HepG2 (cell line): ENCODE data around the gene FAM53B. TPM values are rescaled to one million over a fixed set of nuclear protein-coding genes. Genes with fewer than 3 reads are reported as not detected.

Source experiments
- ARID3A ChIP-seq: IDR thresholded peaks from 2 replicates; pipeline ENCODE4 v1.6.1; 2012; ENCODE audit warnings: low read depth, low read length, improper control_type of control experiment
- CAMTA2 ChIP-seq: sonication (generic); formaldehyde crosslinking; IDR thresholded peaks from 2 replicates; pipeline ENCODE4 v1.4.0; 2020; ENCODE audit warnings: mild to moderate bottlenecking, missing genetic modification reagents, borderline replicate concordance
- FOSL2 ChIP-seq: sonication (generic); formaldehyde crosslinking; IDR thresholded peaks from 2 replicates; pipeline ENCODE4 v1.4.0; 2020; ENCODE audit warnings: missing genetic modification reagents
- FOXA3 ChIP-seq: IDR thresholded peaks from 2 replicates; pipeline ENCODE4 v1.6.1; 2016; ENCODE audit warnings: missing genetic modification reagents, missing compliant biosample characterization
- GPBP1L1 ChIP-seq: sonication (generic); formaldehyde crosslinking; IDR thresholded peaks from 2 replicates; pipeline ENCODE4 v1.5.0; 2020; ENCODE audit warnings: mild to moderate bottlenecking, missing genetic modification reagents
- IRF2 ChIP-seq: IDR thresholded peaks from 2 replicates; pipeline ENCODE4 v1.6.1; 2018; ENCODE audit warnings: missing genetic modification reagents, missing compliant biosample characterization
- MIXL1 ChIP-seq: IDR thresholded peaks from 2 replicates; pipeline ENCODE4 v1.6.1; 2016
- NR2F2 ChIP-seq: IDR thresholded peaks from 2 replicates; pipeline ENCODE4 v1.6.1; 2012; ENCODE audit warnings: low read depth, inconsistent platforms, borderline replicate concordance
- SIN3A ChIP-seq: IDR thresholded peaks from 2 replicates; pipeline ENCODE4 v1.6.1; 2011; ENCODE audit warnings: low read depth, mild to moderate bottlenecking, control low read depth, low read length, borderline replicate concordance
- TFDP1 ChIP-seq: IDR thresholded peaks from 2 replicates; pipeline ENCODE4 v1.6.1; 2016; ENCODE audit warnings: missing compliant biosample characterization, missing genetic modification reagents, borderline replicate concordance
- USF2 ChIP-seq, 2 experiments: sonication (generic) in 1 of 2; formaldehyde crosslinking in 1 of 2; IDR thresholded peaks; 2 replicates each; pipeline versions ENCODE4 v1.5.1 to v1.6.1; 2011 to 2020; ENCODE audit warnings: borderline replicate concordance in 1 of 2, low read depth in 1 of 2, low read length in 1 of 2, mild to moderate bottlenecking in 1 of 2, missing genetic modification reagents in 1 of 2, moderate library complexity in 1 of 2
- ZFP62 ChIP-seq: sonication (generic); formaldehyde crosslinking; IDR thresholded peaks from 2 replicates; pipeline ENCODE4 v1.4.0; 2020; ENCODE audit warnings: missing genetic modification reagents
- ZNF333 ChIP-seq: sonication (generic); formaldehyde crosslinking; IDR thresholded peaks from 2 replicates; pipeline ENCODE4 v1.4.0; 2020; ENCODE audit warnings: mild to moderate bottlenecking, missing genetic modification reagents, borderline replicate concordance
- ZNF431 ChIP-seq: sonication (generic); formaldehyde crosslinking; IDR thresholded peaks from 2 replicates; pipeline ENCODE4 v1.9.0; 2022; ENCODE audit warnings: missing genetic modification reagents, low read depth, mild to moderate bottlenecking, borderline replicate concordance
- ZNF451 ChIP-seq: sonication (generic); formaldehyde crosslinking; IDR thresholded peaks from 2 replicates; pipeline ENCODE4 v1.5.0; 2020; ENCODE audit warnings: mild to moderate bottlenecking, missing genetic modification reagents
- ZNF563 ChIP-seq: sonication (generic); formaldehyde crosslinking; IDR thresholded peaks from 2 replicates; pipeline ENCODE4 v1.8.0; 2022; ENCODE audit warnings: mild to moderate bottlenecking, moderate library complexity, missing genetic modification reagents
- ZNF614 ChIP-seq: IDR thresholded peaks from 2 replicates; pipeline ENCODE4 v1.6.1; 2018; ENCODE audit warnings: missing biosample characterization, missing genetic modification reagents, inconsistent platforms, borderline replicate concordance
- ZSCAN29 ChIP-seq: sonication (generic); formaldehyde crosslinking; conservative IDR thresholded peaks from 2 replicates; pipeline ENCODE4 v1.4.0; 2020; ENCODE audit warnings: mild to moderate bottlenecking, missing genetic modification reagents
- polyA plus RNA-seq, 8 experiments: library from polyadenylated mRNA; depleted of rRNA in 3 of 8; stranded (reverse) in 7 of 8; unstranded in 1 of 8; fragments of >200 nt; fragmentation: Illumina TruSeq in 4 of 8; extraction: Trizol in 4 of 8; gene quantifications; 2 replicates each; pipeline versions ENCODE4 v1.2.1 to v1.2.3, GENCODE V29; 2011 to 2016; ENCODE audit warnings: low read depth in 4 of 8, missing spikeins in 1 of 8, mixed read lengths in 1 of 8; ENCODE audit not compliant: insufficient read depth in 1 of 8
- total RNA-seq, 5 experiments: library from RNA; depleted of rRNA; stranded (reverse); fragments of >200 nt; fragmentation: Illumina TruSeq; extraction: Trizol; gene quantifications; 2 replicates each; pipeline ENCODE4 v1.2.3, GENCODE V29; 2016; ENCODE audit warnings: low read depth in 1 of 5
- TF ChIP-seq, protein P1 (sequence below): sonication (generic); formaldehyde crosslinking; conservative IDR thresholded peaks from 2 replicates; pipeline ENCODE4 v1.4.0; 2020; ENCODE audit warnings: missing genetic modification reagents

Gene FAM53B
- total and polyA plus RNA-seq, 2 of the 13 experiments (the other 11 are each of a cell fraction or from before 2014, with no cell fraction given) = 6.4 to 19.3 TPM

GRCh38 chr10:124740369-124741280 is 3.6 kb downstream of the FAM53B start (continued):
- no peak for TF ChIP-seq ZFP62 (CRISPR knock-in tag)
- TF ChIP-seq IRF2 (CRISPR knock-in tag) = no peak
- TF ChIP-seq TFDP1 (CRISPR knock-in tag) = no peak; the same call in 1 of the 2 replicates
- no peak for TF ChIP-seq USF2 (IDR thresholded peaks at IDR 0.05; ENCODE audit: low read depth, low read length)
- TF ChIP-seq USF2 (CRISPR knock-in tag; IDR thresholded peaks at IDR 0.05; ENCODE audit: borderline replicate concordance) = no peak
- no peak for TF ChIP-seq GPBP1L1
- no peak for TF ChIP-seq CAMTA2 (CRISPR knock-in tag)
- TF ChIP-seq ZSCAN29 (CRISPR knock-in tag) = no peak
- no peak for TF ChIP-seq ZNF563 (CRISPR knock-in tag)
- TF ChIP-seq ZNF431 (CRISPR knock-in tag) = no peak
- 0 out of 2 replicates have a peak, but pooled peaks have one; percentile 19 for TF ChIP-seq ZNF614 (CRISPR knock-in tag)
- TF ChIP-seq, protein P1, sequence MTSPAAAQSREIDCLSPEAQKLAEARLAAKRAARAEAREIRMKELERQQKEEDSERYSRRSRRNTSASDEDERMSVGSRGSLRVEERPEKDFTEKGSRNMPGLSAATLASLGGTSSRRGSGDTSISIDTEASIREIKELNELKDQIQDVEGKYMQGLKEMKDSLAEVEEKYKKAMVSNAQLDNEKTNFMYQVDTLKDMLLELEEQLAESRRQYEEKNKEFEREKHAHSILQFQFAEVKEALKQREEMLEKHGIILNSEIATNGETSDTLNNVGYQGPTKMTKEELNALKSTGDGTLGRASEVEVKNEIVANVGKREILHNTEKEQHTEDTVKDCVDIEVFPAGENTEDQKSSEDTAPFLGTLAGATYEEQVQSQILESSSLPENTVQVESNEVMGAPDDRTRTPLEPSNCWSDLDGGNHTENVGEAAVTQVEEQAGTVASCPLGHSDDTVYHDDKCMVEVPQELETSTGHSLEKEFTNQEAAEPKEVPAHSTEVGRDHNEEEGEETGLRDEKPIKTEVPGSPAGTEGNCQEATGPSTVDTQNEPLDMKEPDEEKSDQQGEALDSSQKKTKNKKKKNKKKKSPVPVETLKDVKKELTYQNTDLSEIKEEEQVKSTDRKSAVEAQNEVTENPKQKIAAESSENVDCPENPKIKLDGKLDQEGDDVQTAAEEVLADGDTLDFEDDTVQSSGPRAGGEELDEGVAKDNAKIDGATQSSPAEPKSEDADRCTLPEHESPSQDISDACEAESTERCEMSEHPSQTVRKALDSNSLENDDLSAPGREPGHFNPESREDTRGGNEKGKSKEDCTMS (CRISPR knock-in tag) = no peak
- no peak for TF ChIP-seq ZNF451 (CRISPR knock-in tag)
- peak; percentile 66 for TF ChIP-seq FOSL2 (CRISPR knock-in tag)
- 0 out of 2 replicates have a peak, but pooled peaks have one; percentile 19 for TF ChIP-seq FOXA3 (CRISPR knock-in tag)
- no peak for TF ChIP-seq NR2F2
- TF ChIP-seq MIXL1 (CRISPR knock-in tag) = peak; percentile 68; the same call in 1 of the 2 replicates
- peak; percentile 62 for TF ChIP-seq ARID3A
- TF ChIP-seq ZNF333 (CRISPR knock-in tag) = no peak
- TF ChIP-seq SIN3A = 0 out of 2 replicates have a peak, but pooled peaks have one; percentile 44
